HG03045 (cell line): Measurements from ENCODE around the gene SUGP2.

ENCODE experiments used
- ATAC-seq: cut with Tn5 transposase; IDR thresholded peaks from one replicate; pipeline ENCODE4 v1.9.1; 2021; ENCODE audit warnings: mild to moderate bottlenecking, moderate library complexity; ENCODE audit not compliant: unreplicated experiment

SUGP2 gene

GRCh38 chr19:19033426-19034203 is at the start of gene SUGP2, which contains the start of gene ARMC6:
TSS of gene SUGP2 (minus strand) at chr19:19033517. CDS start at chr19:19031071, 2,446 bp downstream.
TSS of gene ARMC6 (plus strand) at chr19:19033603. CDS start at chr19:19034210, 607 bp downstream.
- peak; percentile 71 for ATAC-seq

GRCh38 chr19:19081642-19082151 is 48.4 kb upstream of the SUGP2 start:
- no peak for ATAC-seq

GRCh38 chr19:19079571-19079970 is 46.3 kb upstream of the SUGP2 start:
- no peak for ATAC-seq

- no peak for ATAC-seq
These were observed 45.5 kb upstream of the SUGP2 start for GRCh38 chr19:19078801-19079200.

GRCh38 chr19:19077103-19077502 is 43.8 kb upstream of the SUGP2 start:
- ATAC-seq, result no peak

- ATAC-seq, result no peak
These were observed 43.2 kb upstream of the SUGP2 start for GRCh38 chr19:19076476-19076875.

GRCh38 chr19:19075126-19075525 is 41.8 kb upstream of the SUGP2 start:
- no peak for ATAC-seq

- no peak for ATAC-seq
These were observed 41.0 kb upstream of the SUGP2 start for GRCh38 chr19:19074196-19074882.

- no peak for ATAC-seq
These were observed 38.6 kb upstream of the SUGP2 start for GRCh38 chr19:19071897-19072296.

GRCh38 chr19:19068659-19069654 is 35.6 kb upstream of the SUGP2 start:
- ATAC-seq, result no peak

- ATAC-seq, result no peak
These were observed 34.2 kb upstream of the SUGP2 start for GRCh38 chr19:19067276-19068072.

GRCh38 chr19:19064811-19065745 is 31.8 kb upstream of the SUGP2 start:
- no peak for ATAC-seq

- ATAC-seq, result peak; percentile 2
These were observed 30.9 kb upstream of the SUGP2 start for GRCh38 chr19:19064098-19064722.

GRCh38 chr19:19063183-19064097 is 30.1 kb upstream of the SUGP2 start, which contains the start of gene SLC25A42:
TSS of gene SLC25A42 (plus strand) at chr19:19063994. CDS start at chr19:19096125, 32,131 bp downstream.
- ATAC-seq, result peak; percentile 95

GRCh38 chr19:19062454-19063182 is 29.3 kb upstream of the SUGP2 start:
- no peak for ATAC-seq

- ATAC-seq, result no peak
These were observed 28.2 kb upstream of the SUGP2 start for GRCh38 chr19:19061506-19061905.
